GM23338 (cell line): ENCODE data around the gene TP53BP2.

Experiments
- EZH2 ChIP-seq: fragments of 200-600 bp; sonication (generic); IDR thresholded peaks from one replicate; pipeline ENCODE4 v1.8.0; 2017; ENCODE audit warnings: antibody characterized with exemption, mild to moderate bottlenecking, low read depth; ENCODE audit not compliant: unreplicated experiment
- EZH2phosphoT487 ChIP-seq: fragments of 200-600 bp; sonication (generic); IDR thresholded peaks from one replicate; pipeline ENCODE4 v1.8.1; 2018; ENCODE audit warnings: antibody characterized with exemption; ENCODE audit not compliant: unreplicated experiment
- POLR2AphosphoS5 ChIP-seq: IDR thresholded peaks from 2 replicates; pipeline ENCODE4 v1.6.1; 2016; ENCODE audit warnings: antibody characterized with exemption, low read depth
- TF ChIP-seq, protein P1 (sequence below), 2 experiments: fragments of 200-600 bp in 1 of 2; sonication (generic) in 1 of 2; conservative IDR thresholded peaks; 2 replicates each; pipeline versions ENCODE4 v1.5.1 to v1.6.1; 2016 to 2017; ENCODE audit warnings: antibody characterized with exemption in 2 of 2, low read depth in 2 of 2, mild to moderate bottlenecking in 2 of 2, moderate library complexity in 1 of 2

DNA sequence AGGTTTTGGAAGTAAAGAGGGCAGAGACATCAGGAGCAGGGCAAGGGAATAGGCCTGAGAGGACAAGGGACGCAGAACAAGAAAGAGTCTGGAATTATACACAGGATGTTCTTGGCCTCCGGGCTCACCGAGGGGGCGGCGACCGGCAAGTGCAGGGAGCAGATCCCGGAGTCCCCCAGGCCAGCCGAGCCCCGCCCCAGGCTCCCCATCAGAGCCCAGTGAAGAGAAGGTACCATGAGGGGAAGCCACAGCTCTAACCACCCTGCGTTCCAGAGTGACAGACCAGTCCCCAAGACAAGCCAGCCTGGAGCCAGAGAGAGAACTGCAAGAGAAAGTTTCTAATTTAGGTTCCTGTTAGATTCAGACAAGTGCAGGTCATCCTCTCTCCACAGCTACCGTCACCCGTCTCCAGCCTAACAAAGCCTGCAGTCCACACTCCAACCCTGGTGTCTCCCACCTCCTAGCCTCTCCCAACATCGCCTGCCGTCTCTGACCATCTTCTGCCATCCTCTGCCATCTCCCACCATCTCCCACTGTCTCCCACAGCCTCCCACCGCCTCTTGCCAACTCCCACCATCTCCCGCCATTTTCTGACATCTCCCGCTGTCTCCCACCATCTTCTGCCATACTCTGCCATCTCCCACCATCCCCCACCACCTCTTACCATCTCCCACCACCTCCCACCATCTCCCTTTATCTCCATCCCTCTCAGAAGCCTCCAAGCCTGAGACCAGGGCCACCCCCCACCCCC is 90.9 kb downstream of the TP53BP2 start:
- TF ChIP-seq EZH2 (no peak), EZH2phosphoT487 (no peak), POLR2AphosphoS5 (no peak)
- TF ChIP-seq, protein P1, sequence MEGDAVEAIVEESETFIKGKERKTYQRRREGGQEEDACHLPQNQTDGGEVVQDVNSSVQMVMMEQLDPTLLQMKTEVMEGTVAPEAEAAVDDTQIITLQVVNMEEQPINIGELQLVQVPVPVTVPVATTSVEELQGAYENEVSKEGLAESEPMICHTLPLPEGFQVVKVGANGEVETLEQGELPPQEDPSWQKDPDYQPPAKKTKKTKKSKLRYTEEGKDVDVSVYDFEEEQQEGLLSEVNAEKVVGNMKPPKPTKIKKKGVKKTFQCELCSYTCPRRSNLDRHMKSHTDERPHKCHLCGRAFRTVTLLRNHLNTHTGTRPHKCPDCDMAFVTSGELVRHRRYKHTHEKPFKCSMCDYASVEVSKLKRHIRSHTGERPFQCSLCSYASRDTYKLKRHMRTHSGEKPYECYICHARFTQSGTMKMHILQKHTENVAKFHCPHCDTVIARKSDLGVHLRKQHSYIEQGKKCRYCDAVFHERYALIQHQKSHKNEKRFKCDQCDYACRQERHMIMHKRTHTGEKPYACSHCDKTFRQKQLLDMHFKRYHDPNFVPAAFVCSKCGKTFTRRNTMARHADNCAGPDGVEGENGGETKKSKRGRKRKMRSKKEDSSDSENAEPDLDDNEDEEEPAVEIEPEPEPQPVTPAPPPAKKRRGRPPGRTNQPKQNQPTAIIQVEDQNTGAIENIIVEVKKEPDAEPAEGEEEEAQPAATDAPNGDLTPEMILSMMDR (conservative IDR thresholded peaks at IDR 0.05; ENCODE audit: low read depth in 2 of 2), result no peak
